ENCODE measurements around the gene PLOD1.

- TF ChIP-seq CTCF (IDR thresholded peaks at IDR 0.05), result no peak
- no peak for TF ChIP-seq EP300 (IDR thresholded peaks at IDR 0.05)
These were observed 20.7 kb downstream of the PLOD1 start for GRCh38 chr1:11955221-11955620.
